HG02885 (cell line): ENCODE data around the gene OR4C16.

ENCODE experiments used
- ATAC-seq: cut with Tn5 transposase; IDR thresholded peaks from one replicate; pipeline ENCODE4 v1.9.1; 2021; ENCODE audit warnings: mild to moderate bottlenecking; ENCODE audit not compliant: unreplicated experiment, poor library complexity

OR4C16 gene

GRCh38 chr11:55571828-55572227 lies at the start of gene OR4C16:
Gene OR4C16, plus strand, starts transcription at chr11:55572128. Its CDS starts 0 bp downstream, at chr11:55572128.
- ATAC-seq, result no peak

- ATAC-seq, result no peak
Measured at GRCh38 chr11:55554169-55554568, 17.8 kb upstream of the OR4C16 start, which contains the start of gene OR4C15. Gene OR4C15, plus strand, starts transcription at chr11:55554469. Its CDS starts 0 bp downstream, at chr11:55554469.

GRCh38 chr11:55572548-55572947 lies 620 bp downstream of the OR4C16 start:
- ATAC-seq, result no peak

GRCh38 chr11:55607545-55607944 lies 35.6 kb downstream of the OR4C16 start, which contains the start of gene OR4C11:
Gene OR4C11, minus strand, starts transcription at chr11:55607645. Its CDS starts 3,272 bp downstream, at chr11:55604373.
- ATAC-seq, result no peak
